HepG2 (cell line): ENCODE measurements around the gene PPP6R2.

Experiments
- HCFC1 ChIP-seq: fragments of 150-350 bp; IDR thresholded peaks from 2 replicates; pipeline ENCODE4 v1.6.1; 2014; ENCODE audit warnings: low read depth, low read length
- KAT7 ChIP-seq: IDR thresholded peaks from 2 replicates; pipeline ENCODE4 v1.6.1; 2018; ENCODE audit warnings: borderline replicate concordance, missing compliant biosample characterization
- NFIC ChIP-seq: IDR thresholded peaks from 2 replicates; pipeline ENCODE4 v1.6.1; 2012; ENCODE audit warnings: mild to moderate bottlenecking, low read length, inconsistent platforms
- PHB2 ChIP-seq: fragments of 450-650 bp; IDR thresholded peaks from 2 replicates; pipeline ENCODE4 v1.6.1; 2018; ENCODE audit not compliant: partially characterized antibody
- SALL2 ChIP-seq: sonication (generic); formaldehyde crosslinking; IDR thresholded peaks from 2 replicates; pipeline ENCODE4 v1.8.1; 2023; ENCODE audit warnings: mild to moderate bottlenecking, missing genetic modification reagents, inconsistent platforms
- TF ChIP-seq, protein P1 (sequence below): sonication (generic); formaldehyde crosslinking; conservative IDR thresholded peaks from 2 replicates; pipeline ENCODE4 v1.5.0; 2020; ENCODE audit warnings: missing genetic modification reagents
- TF ChIP-seq, protein P2 (sequence below): sonication (generic); formaldehyde crosslinking; IDR thresholded peaks from 2 replicates; pipeline ENCODE4 v1.8.0; 2022; ENCODE audit warnings: mild to moderate bottlenecking, missing genetic modification reagents; ENCODE audit not compliant: insufficient replicate concordance
- TF ChIP-seq, protein P3 (sequence below): sonication (generic); formaldehyde crosslinking; IDR thresholded peaks from 2 replicates; pipeline ENCODE4 v1.4.0; 2020; ENCODE audit warnings: missing genetic modification reagents
- TF ChIP-seq, protein P4 (sequence below): sonication (generic); formaldehyde crosslinking; IDR thresholded peaks from 2 replicates; pipeline ENCODE4 v1.5.0; 2020; ENCODE audit warnings: mild to moderate bottlenecking, missing genetic modification reagents

DNA sequence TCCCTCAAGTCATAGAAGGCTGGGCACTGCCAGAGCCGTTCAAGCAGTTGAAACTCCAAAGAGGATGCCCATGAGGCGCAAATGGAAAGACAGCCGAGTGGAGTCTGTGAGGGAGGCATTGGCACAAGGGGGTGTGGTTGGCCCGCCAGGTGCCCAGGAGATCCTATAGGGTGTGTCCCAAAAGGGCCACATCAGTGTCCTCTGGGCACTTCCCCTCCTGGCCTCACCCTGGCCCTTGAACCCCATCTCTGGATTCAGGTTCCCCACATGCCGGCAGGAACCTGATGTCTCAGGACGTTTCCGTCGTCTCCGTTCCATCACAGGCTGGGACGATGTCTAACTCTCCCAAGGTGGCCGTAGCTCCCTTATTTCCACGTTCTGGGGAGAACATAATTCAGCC lies 77.5 kb downstream of the PPP6R2 start:
- no peak for TF ChIP-seq KAT7 (CRISPR knock-in tag)
- TF ChIP-seq, protein P1, sequence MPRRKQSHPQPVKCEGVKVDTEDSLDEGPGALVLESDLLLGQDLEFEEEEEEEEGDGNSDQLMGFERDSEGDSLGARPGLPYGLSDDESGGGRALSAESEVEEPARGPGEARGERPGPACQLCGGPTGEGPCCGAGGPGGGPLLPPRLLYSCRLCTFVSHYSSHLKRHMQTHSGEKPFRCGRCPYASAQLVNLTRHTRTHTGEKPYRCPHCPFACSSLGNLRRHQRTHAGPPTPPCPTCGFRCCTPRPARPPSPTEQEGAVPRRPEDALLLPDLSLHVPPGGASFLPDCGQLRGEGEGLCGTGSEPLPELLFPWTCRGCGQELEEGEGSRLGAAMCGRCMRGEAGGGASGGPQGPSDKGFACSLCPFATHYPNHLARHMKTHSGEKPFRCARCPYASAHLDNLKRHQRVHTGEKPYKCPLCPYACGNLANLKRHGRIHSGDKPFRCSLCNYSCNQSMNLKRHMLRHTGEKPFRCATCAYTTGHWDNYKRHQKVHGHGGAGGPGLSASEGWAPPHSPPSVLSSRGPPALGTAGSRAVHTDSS (CRISPR knock-in tag), result no peak
- no peak for TF ChIP-seq HCFC1
- TF ChIP-seq, protein P2, sequence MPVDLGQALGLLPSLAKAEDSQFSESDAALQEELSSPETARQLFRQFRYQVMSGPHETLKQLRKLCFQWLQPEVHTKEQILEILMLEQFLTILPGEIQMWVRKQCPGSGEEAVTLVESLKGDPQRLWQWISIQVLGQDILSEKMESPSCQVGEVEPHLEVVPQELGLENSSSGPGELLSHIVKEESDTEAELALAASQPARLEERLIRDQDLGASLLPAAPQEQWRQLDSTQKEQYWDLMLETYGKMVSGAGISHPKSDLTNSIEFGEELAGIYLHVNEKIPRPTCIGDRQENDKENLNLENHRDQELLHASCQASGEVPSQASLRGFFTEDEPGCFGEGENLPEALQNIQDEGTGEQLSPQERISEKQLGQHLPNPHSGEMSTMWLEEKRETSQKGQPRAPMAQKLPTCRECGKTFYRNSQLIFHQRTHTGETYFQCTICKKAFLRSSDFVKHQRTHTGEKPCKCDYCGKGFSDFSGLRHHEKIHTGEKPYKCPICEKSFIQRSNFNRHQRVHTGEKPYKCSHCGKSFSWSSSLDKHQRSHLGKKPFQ (CRISPR knock-in tag), result no peak
- TF ChIP-seq, protein P3, sequence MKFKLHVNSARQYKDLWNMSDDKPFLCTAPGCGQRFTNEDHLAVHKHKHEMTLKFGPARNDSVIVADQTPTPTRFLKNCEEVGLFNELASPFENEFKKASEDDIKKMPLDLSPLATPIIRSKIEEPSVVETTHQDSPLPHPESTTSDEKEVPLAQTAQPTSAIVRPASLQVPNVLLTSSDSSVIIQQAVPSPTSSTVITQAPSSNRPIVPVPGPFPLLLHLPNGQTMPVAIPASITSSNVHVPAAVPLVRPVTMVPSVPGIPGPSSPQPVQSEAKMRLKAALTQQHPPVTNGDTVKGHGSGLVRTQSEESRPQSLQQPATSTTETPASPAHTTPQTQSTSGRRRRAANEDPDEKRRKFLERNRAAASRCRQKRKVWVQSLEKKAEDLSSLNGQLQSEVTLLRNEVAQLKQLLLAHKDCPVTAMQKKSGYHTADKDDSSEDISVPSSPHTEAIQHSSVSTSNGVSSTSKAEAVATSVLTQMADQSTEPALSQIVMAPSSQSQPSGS (CRISPR knock-in tag), result no peak
- TF ChIP-seq SALL2 (CRISPR knock-in tag), result no peak
- no peak for TF ChIP-seq NFIC
- TF ChIP-seq PHB2, result no peak
- TF ChIP-seq, protein P4, sequence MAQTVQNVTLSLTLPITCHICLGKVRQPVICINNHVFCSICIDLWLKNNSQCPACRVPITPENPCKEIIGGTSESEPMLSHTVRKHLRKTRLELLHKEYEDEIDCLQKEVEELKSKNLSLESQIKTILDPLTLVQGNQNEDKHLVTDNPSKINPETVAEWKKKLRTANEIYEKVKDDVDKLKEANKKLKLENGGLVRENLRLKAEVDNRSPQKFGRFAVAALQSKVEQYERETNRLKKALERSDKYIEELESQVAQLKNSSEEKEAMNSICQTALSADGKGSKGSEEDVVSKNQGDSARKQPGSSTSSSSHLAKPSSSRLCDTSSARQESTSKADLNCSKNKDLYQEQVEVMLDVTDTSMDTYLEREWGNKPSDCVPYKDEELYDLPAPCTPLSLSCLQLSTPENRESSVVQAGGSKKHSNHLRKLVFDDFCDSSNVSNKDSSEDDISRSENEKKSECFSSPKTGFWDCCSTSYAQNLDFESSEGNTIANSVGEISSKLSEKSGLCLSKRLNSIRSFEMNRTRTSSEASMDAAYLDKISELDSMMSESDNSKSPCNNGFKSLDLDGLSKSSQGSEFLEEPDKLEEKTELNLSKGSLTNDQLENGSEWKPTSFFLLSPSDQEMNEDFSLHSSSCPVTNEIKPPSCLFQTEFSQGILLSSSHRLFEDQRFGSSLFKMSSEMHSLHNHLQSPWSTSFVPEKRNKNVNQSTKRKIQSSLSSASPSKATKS (CRISPR knock-in tag), result no peak
